BE2C (cell line): ENCODE data around the gene PIK3R5. TPM values are rescaled to one million over a fixed set of nuclear protein-coding genes. Genes with fewer than 3 reads are reported as not detected.

ENCODE experiments used
- DNase-seq: peaks from one replicate; pipeline ENCODE4 v3.0.0-alpha.2; 2020
- H3K27me3 ChIP-seq: fragments of 250-450 bp; sonication (Bioruptor Pico); 2 replicates; pipeline ENCODE4 v1.5.1; 2020; ENCODE audit warnings: mild to moderate bottlenecking
- H3K36me3 ChIP-seq: fragments of 250-450 bp; sonication (Bioruptor Pico); 2 replicates; pipeline ENCODE4 v1.5.1; 2020; ENCODE audit warnings: mild to moderate bottlenecking
- H3K4me1 ChIP-seq: fragments of 250-450 bp; sonication (Bioruptor Pico); 2 replicates; pipeline ENCODE4 v1.5.1; 2020
- H3K4me3 ChIP-seq: 2 replicates; pipeline ENCODE4 v1.5.1; 2011; ENCODE audit warnings: low read depth, low read length
- H3K9me3 ChIP-seq: fragments of 250-450 bp; sonication (Bioruptor Pico); 2 replicates; pipeline ENCODE4 v1.5.1; 2020
- CTCF ChIP-seq: IDR thresholded peaks from 2 replicates; pipeline ENCODE4 v1.5.1; 2012; ENCODE audit warnings: mild to moderate bottlenecking, low read depth, low read length
- polyA plus RNA-seq: library from polyadenylated mRNA; unstranded; fragments of >200 nt; gene quantifications from one replicate; pipeline ENCODE4 v1.2.1, GENCODE V29; 2012; ENCODE audit warnings: low read depth, missing spikeins; ENCODE audit not compliant: insufficient read length, insufficient read depth

The PIK3R5 gene
- not detected for polyA plus RNA-seq

GRCh38 chr17:8965394-8966168 is at the start of gene PIK3R5:
TSS of gene PIK3R5 (minus strand) at chr17:8965707. CDS start at chr17:8911494, 54,213 bp downstream.
- TF ChIP-seq CTCF, result no peak
- no peak for DNase-seq
- H3K36me3 ChIP-seq, result no peaks in the 10 kb centered on the region
- no peaks in the 10 kb centered on the region for H3K4me1 ChIP-seq
- H3K27me3 ChIP-seq, result no peaks in the 10 kb centered on the region
- H3K9me3 ChIP-seq, result no peaks in the 10 kb centered on the region
- no peak within 1 kb of the TSS for H3K4me3 ChIP-seq

- H3K4me3 ChIP-seq, result no peak overlapping the region
- DNase-seq, result no peak
- H3K36me3 ChIP-seq, result no peaks in the 10 kb centered on the region
- H3K9me3 ChIP-seq, result no peaks in the 10 kb centered on the region
- H3K4me1 ChIP-seq, result no peaks in the 10 kb centered on the region
- H3K27me3 ChIP-seq, result no peaks in the 10 kb centered on the region
- TF ChIP-seq CTCF, result no peak
Measured at GRCh38 chr17:9011001-9011400, 45.5 kb upstream of the PIK3R5 start.

- Histone ChIP-seq H3K4me3 (no peak overlapping the region), H3K27me3 (peaks cover under 1% of the 10 kb centered on the region; the same call in 1 of the 2 replicates), H3K36me3 (no peaks in the 10 kb centered on the region), H3K9me3 (no peaks in the 10 kb centered on the region), H3K4me1 (no peaks in the 10 kb centered on the region)
- no peak for DNase-seq
- no peak for TF ChIP-seq CTCF
Measured at GRCh38 chr17:9009737-9010136, 44.2 kb upstream of the PIK3R5 start.

- Histone ChIP-seq H3K4me3 (no peak overlapping the region), H3K27me3 (peaks cover 7% of the 10 kb centered on the region), H3K4me1 (no peaks in the 10 kb centered on the region), H3K36me3 (no peaks in the 10 kb centered on the region), H3K9me3 (no peaks in the 10 kb centered on the region)
- TF ChIP-seq CTCF, result no peak
- DNase-seq, result no peak
Measured at GRCh38 chr17:9009096-9009495, 43.6 kb upstream of the PIK3R5 start.

GRCh38 chr17:9007052-9007714 is 41.7 kb upstream of the PIK3R5 start:
- H3K36me3 ChIP-seq, result no peaks in the 10 kb centered on the region
- DNase-seq, result no peak
- H3K9me3 ChIP-seq, result no peaks in the 10 kb centered on the region
- TF ChIP-seq CTCF, result no peak
- no peaks in the 10 kb centered on the region for H3K4me1 ChIP-seq
- H3K4me3 ChIP-seq, result no peak overlapping the region
- peaks cover 22% of the 10 kb centered on the region for H3K27me3 ChIP-seq

GRCh38 chr17:9006175-9006767 is 40.8 kb upstream of the PIK3R5 start:
- no peak overlapping the region for H3K4me3 ChIP-seq
- H3K4me1 ChIP-seq, result no peaks in the 10 kb centered on the region
- no peaks in the 10 kb centered on the region for H3K36me3 ChIP-seq
- H3K27me3 ChIP-seq, result peaks cover 22% of the 10 kb centered on the region
- no peak for DNase-seq
- H3K9me3 ChIP-seq, result no peaks in the 10 kb centered on the region
- TF ChIP-seq CTCF, result no peak
